NCI-H2227 (cell line): Measurements from ENCODE around the gene MACROD2.

Experiments used
- DNase-seq: peaks from one replicate; lab custom pipeline; 2025; ENCODE audit not compliant: unreplicated experiment; lab: John Stamatoyannopoulos, UW

The MACROD2 gene

GRCh38 chr20:15579688-15580087 is 1584.4 kb downstream of the MACROD2 start:
- no peak for DNase-seq

DNA sequence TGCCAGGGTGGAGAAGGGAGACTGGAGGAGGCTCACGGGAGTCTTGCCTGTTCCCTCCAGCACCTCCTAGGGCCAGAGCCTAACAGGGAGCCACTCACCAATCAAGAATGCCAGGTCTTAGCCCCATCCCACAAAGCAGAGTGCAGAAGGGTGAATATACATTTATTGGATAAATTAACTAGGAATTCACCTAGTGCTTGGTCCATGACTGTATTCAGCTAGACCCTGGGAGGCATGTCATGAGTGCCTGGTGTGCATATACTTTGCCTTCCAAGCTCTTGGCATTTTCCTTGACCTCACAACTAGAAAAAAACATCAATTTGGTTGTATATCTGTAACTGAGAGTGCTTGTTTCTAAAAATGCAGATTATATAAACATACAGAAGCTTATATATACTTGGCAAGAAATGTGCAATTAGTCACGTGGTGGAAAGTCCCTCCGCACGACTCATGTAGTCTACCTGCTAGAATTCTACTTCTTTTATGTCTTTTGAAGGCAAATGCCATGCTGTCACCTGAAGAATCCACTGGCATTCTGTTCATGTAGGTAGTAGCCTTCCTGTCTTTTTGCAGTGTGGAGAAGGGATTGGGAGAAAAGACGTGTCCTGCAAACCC is 1586.9 kb downstream of the MACROD2 start:
- DNase-seq, result no peak

GRCh38 chr20:15584507-15584906 is 1589.2 kb downstream of the MACROD2 start:
- DNase-seq, result peak; percentile 1

DNA sequence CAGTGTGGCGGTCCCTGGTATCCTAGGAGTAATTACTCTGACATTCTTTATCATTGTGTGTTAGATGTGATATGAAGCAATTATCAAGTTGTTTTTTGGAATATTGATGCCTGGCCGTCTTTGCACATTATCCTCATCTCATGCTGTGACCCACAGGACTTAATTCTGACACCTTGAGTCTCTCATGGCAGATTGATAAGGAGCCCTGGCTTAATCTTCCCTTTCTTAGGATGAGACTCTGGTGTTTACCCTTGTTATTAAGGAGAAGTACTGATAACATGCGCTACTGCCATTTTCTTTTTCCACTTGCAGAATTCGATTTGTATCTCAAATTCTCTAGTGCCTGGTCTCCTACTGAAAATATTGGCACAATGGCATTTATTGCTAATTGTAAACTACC is 1597.8 kb downstream of the MACROD2 start:
- DNase-seq, result peak; percentile 12

GRCh38 chr20:15594158-15594695 is 1598.9 kb downstream of the MACROD2 start:
- no peak for DNase-seq

- no peak for DNase-seq
Observed at GRCh38 chr20:15596220-15596890, 1601.0 kb downstream of the MACROD2 start.

DNA sequence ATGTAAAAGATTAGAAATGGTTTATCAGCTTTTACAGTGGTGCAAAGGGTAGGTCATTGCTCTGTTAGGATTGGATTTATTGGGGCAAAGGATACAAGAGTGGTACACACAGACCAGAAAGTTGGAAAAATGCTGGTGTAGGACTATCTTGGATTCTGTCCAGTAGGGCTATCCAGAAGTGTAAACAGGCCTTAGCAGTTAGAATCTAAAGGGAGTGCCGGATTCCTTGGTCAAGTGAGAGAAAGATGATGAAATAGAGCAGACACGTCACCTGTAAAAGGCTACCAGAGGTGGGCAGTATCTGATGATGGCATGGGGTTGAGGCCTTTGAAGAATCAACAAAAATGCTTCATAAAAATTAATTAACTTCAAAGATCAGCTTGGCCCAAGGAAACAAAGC is 1602.0 kb downstream of the MACROD2 start:
- no peak for DNase-seq

DNA sequence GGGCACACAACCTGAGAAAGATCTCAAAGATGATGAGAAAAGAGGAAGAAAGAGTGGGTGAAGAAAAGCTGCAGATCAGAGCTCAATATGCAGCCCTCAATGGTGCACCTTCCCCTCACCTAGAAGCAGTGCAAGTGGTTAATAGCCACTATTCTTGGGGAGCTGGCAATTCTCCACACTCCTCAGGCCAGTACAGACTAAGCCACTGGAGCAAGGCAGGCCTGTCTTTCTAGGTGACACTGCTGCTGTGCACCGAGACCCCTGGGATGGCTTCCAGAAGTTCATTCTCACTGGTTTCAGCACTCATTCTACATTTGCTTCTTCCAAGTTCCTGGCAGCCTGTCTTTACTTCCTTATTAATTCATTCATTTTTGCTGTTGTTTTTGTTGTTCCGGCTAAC is 1604.6 kb downstream of the MACROD2 start:
- DNase-seq, result no peak

GRCh38 chr20:15600565-15600964 is 1605.2 kb downstream of the MACROD2 start:
- DNase-seq, result no peak

- DNase-seq, result no peak
Observed at GRCh38 chr20:15603506-15603905, 1608.2 kb downstream of the MACROD2 start.

DNA sequence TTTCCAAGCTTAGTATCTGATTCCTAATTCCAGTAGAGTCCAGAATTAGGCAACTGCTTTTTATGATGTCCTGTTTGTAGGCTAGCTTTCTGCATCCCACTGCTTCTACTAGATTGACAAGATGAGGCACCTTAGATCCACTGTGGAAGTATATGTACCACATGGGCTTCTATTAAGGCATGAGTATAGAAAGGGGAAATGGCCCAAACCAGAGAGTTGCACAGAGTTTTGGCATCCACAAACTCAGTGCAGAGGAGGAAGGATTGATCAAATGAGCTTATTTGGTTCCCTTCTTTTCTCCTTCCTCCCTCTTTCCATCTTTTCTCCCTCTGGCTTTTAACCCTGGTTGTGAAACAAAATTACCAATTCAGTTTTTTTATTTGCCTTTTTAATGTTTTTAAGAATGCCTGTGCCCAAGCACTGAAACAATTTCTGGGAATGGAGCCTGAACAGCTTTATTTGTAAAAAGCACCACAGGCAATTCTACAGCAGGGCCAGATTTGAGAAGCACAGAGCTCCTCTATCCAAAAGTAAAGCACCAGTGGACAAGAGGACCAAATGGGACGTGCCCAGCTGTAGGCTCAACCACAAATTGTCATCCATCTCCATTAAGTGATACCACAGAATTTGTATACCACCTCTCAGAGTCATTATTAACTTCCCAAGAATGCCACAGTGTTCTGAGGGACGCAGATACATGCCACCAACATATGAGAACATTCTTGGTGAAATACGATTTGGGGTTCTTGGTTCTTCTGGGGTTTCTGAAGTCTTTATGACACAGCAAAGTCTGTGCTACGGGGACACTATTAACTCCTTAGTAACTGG is 1608.9 kb downstream of the MACROD2 start:
- DNase-seq, result no peak

- DNase-seq, result no peak
Observed at GRCh38 chr20:15609921-15610320, 1614.6 kb downstream of the MACROD2 start.

DNA sequence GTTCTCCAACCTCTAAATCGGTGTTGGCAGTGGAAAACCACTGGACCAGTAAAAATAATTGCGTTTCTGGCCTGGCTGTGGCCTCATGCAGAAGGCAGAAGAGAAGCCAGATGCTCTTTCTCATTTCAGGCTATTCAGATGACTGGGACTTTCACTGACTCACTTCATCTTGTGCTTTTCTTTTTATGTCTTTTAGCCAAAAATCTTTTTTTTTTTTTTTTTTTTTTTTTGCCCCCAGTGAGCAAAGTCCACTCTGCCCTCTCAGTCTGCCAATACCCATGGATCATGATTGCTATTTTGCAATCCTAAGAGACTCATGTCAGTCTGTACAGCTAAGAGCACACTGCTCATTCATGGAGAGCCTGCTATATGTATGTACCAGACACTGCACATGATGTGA is 1615.5 kb downstream of the MACROD2 start:
- no peak for DNase-seq

DNA sequence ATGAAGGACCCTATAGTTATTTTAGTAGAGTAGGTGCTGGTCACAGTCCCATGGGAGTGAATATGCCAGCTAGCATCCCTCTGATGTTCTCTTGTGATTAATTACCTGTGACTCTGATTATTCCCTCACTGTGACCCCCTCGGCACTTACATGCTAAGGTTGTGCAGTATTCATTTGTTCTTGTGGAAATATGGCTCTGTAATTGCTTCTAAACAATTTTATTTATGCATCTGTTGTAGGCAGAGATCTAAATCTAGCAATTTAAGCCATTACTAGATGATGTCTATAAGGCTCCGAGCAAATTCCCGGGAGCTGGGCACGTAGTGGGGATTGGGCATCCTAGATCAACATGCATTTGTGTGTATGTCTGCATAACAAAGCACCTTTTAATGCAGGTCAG is 1616.2 kb downstream of the MACROD2 start:
- DNase-seq, result no peak

- no peak for DNase-seq
Observed at GRCh38 chr20:15612198-15612597, 1616.9 kb downstream of the MACROD2 start.

- no peak for DNase-seq
Observed at GRCh38 chr20:15612769-15613168, 1617.5 kb downstream of the MACROD2 start.

DNA sequence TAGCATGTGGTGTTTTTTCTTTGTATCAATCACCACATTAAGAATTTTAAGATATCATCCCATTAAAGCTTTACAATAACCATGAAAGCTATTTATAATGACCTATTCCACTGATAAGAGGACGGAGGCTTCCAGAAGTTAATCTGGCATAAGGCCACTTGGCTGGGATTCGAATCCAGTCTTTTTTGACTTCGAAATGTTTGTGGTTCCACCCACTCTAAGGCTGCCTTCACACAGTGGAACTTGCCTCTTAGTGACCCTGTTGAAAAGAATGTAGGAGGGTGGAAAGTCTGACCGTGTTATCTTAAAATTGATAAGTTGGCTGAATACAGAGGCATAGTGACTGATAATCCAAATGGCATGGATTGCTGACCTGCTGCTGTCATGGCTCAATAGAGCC is 1618.2 kb downstream of the MACROD2 start:
- no peak for DNase-seq

GRCh38 chr20:15616626-15617025 is 1621.3 kb downstream of the MACROD2 start:
- no peak for DNase-seq

GRCh38 chr20:15618110-15618509 is 1622.8 kb downstream of the MACROD2 start:
- DNase-seq, result no peak

DNA sequence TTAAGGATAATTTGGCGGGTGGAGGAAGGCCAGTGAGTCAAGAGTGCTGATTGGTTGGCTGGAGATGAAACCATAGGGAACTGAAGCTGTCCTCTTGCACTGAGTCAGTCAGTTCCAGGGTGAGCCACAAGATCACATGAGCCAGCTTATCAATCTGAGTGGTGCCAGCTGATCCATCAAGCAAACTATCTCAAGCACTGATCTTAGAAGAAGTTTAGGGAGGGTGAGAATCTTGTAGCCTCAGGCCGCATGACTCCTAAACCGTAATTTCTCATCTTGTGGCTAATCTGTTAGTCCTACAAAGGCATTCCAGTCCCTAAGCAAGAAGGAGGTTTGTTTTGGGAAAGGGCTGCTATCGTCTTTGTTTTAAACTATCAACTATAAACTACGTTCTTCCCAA is 1623.6 kb downstream of the MACROD2 start:
- no peak for DNase-seq

DNA sequence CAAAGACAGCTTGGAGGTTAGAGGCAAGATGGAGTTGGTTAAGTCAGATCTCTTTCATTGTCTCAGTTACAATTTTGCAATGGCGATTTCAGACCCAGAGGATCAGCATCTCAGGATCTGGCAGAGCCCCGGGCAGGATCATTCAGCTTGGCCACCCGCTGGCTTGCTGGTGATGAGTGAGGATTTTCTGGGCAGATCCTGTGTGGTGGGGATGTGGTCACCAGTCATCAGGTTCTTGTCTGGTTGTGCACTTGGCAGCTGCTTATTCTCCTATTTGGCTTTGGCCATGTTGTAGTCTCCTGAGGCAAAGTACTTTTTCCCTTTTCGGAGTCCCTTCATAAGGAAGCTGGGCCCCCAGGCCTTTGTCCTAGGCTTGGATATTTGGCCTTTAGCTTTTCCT is 1624.0 kb downstream of the MACROD2 start:
- DNase-seq, result no peak

DNA sequence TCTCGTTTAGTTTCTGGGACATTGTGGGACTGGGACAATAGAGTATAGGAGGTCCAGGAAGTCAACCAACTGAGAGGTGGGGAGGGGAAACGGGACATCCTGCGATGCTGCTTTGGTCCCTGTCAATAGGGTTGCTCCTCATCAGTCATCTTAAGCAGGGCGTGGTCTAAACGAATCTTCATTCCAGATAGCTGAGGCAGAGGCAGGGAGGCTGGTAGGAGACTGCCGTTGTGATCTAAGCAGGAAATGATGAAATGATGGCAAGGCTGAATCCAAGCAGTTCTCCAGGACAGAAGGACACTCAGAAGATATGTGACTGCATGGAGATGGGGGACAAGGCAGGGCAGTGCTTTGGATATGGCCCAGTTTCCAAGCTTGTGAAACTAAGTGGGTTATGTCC is 1624.5 kb downstream of the MACROD2 start:
- no peak for DNase-seq
